Endothelial cell of umbilical vein (primary cell): ENCODE measurements around the gene SERPINE3. TPM values are rescaled to one million over a fixed set of nuclear protein-coding genes. Genes with fewer than 3 reads are reported as not detected.

Source experiments
- BruUV-seq: library from RNA; stranded (reverse); fragments of 400-500 nt; replicated peaks from 2 replicates; lab custom pipeline; 2021; lab: Mats Ljungman, UMichigan
- CTCF ChIA-PET: fragments of 300-600, 350-600 bp; sonication (Branson Sonifier 250); formaldehyde crosslinking; loops from one replicate; lab custom pipeline; 2021; ENCODE audit warnings: antibody characterized with exemption, inconsistent platforms; lab: Charles Lee
- POLR2A ChIA-PET: fragments of 300-600, 350-600 bp; sonication (Branson Sonifier 250); formaldehyde crosslinking; loops from one replicate; lab custom pipeline; 2021; ENCODE audit warnings: antibody characterized with exemption, inconsistent platforms; lab: Charles Lee
- DNase-seq: peaks from one replicate; pipeline ENCODE4 v3.0.0-alpha.2; 2011; ENCODE audit warnings: low read depth, low spot score
- FAIRE-seq: peaks from 2 replicates; lab custom pipeline; 2011; peaks lifted over from hg19 to GRCh38; lab: Jason Lieb, UNC
- H2AFZ ChIP-seq: 2 replicates; pipeline ENCODE4 v1.6.0; 2012; ENCODE audit warnings: low read depth, low read length, control low read depth, inconsistent platforms
- H3K27ac ChIP-seq: 2 replicates; pipeline ENCODE4 v1.5.1; 2011; ENCODE audit warnings: low read depth, mild to moderate bottlenecking, control low read depth, low read length, moderate library complexity; ENCODE audit not compliant: insufficient read depth
- H3K27me3 ChIP-seq, 2 experiments: 2 replicates each; pipeline versions ENCODE4 v1.6.0 to v1.6.1; 2011; ENCODE audit warnings: low read length in 2 of 2, mixed read lengths in 1 of 2; ENCODE audit not compliant: control insufficient read depth in 2 of 2, insufficient read depth in 2 of 2
- H3K36me3 ChIP-seq, 2 experiments: 2 replicates in 1 of 2; 3 replicates in 1 of 2; pipeline ENCODE4 v1.5.1; 2011; ENCODE audit warnings: low read length in 2 of 2, mild to moderate bottlenecking in 1 of 2, moderate library complexity in 1 of 2; ENCODE audit not compliant: control insufficient read depth in 2 of 2, insufficient read depth in 2 of 2; ENCODE audit errors: extremely low read depth in 1 of 2
- H3K4me1 ChIP-seq: 3 replicates; pipeline ENCODE4 v1.5.1; 2011; ENCODE audit warnings: mild to moderate bottlenecking, low read length; ENCODE audit not compliant: control insufficient read depth, insufficient read depth; ENCODE audit errors: extremely low read depth
- H3K4me2 ChIP-seq: 2 replicates; pipeline ENCODE4 v1.6.1; 2011; ENCODE audit warnings: low read length, control low read depth, mixed read lengths; ENCODE audit not compliant: insufficient read depth
- H3K4me3 ChIP-seq, 3 experiments: fragments of 200-600 bp in 1 of 3; sonication (generic), shearing (Covaris generic) in 1 of 3; replicated peaks in 1 of 3; 2 replicates each; pipeline ENCODE4 v1.5.1; 2011 to 2016; ENCODE audit warnings: control low read depth in 3 of 3, low read length in 3 of 3, mild to moderate bottlenecking in 2 of 3, inconsistent platforms in 1 of 3, low read depth in 1 of 3, moderate library complexity in 1 of 3; ENCODE audit not compliant: insufficient read depth in 1 of 3
- H3K79me2 ChIP-seq: 2 replicates; pipeline ENCODE4 v1.6.0; 2012; ENCODE audit warnings: low read length, inconsistent platforms; ENCODE audit not compliant: control insufficient read depth, insufficient read depth
- H3K9ac ChIP-seq: replicated peaks from 2 replicates; pipeline ENCODE3; 2011; ENCODE audit warnings: low read length, control low read depth; ENCODE audit not compliant: insufficient read depth; ENCODE audit errors: extremely low read depth
- H3K9me1 ChIP-seq: replicated peaks from 3 replicates; pipeline ENCODE4 v1.6.0; 2011; ENCODE audit warnings: mild to moderate bottlenecking, low read length; ENCODE audit not compliant: control insufficient read depth, insufficient read depth; ENCODE audit errors: extremely low read depth
- H3K9me3 ChIP-seq: replicated peaks from 2 replicates; pipeline ENCODE4 v1.5.1; 2012; ENCODE audit warnings: low read length, inconsistent platforms; ENCODE audit not compliant: control insufficient read depth, insufficient read depth
- H4K20me1 ChIP-seq: replicated peaks from 2 replicates; pipeline ENCODE3; 2011; ENCODE audit warnings: mild to moderate bottlenecking, low read length; ENCODE audit not compliant: control insufficient read depth, insufficient read depth; ENCODE audit errors: extremely low read depth
- CTCF ChIP-seq, 2 donors: IDR thresholded peaks; 1 replicate in 1 of 2; 2 replicates in 1 of 2; pipeline ENCODE4 v1.5.1; 2011; ENCODE audit warnings: low read length in 2 of 2, mild to moderate bottlenecking in 2 of 2, moderate library complexity in 2 of 2, control low read depth in 1 of 2, inconsistent platforms in 1 of 2, low read depth in 1 of 2; ENCODE audit not compliant: insufficient read depth in 1 of 2; ENCODE audit errors: extremely low read depth in 1 of 2
- EZH2 ChIP-seq: IDR thresholded peaks from 2 replicates; pipeline ENCODE4 v1.6.1; 2012; ENCODE audit warnings: borderline replicate concordance, low read depth, mild to moderate bottlenecking, moderate library complexity, low read length, inconsistent platforms; ENCODE audit not compliant: severe bottlenecking
- FOS ChIP-seq: IDR thresholded peaks from 2 replicates; pipeline ENCODE4 v1.6.1; 2011; ENCODE audit warnings: mild to moderate bottlenecking, low read length, moderate library complexity, borderline replicate concordance; ENCODE audit not compliant: insufficient read depth
- GATA2 ChIP-seq: IDR thresholded peaks from 2 replicates; pipeline ENCODE4 v1.7.0; 2011; ENCODE audit warnings: low read depth, mild to moderate bottlenecking, moderate library complexity, mixed read lengths, low read length; ENCODE audit not compliant: insufficient read length, insufficient read depth
- JUN ChIP-seq: IDR thresholded peaks from 2 replicates; pipeline ENCODE4 v1.6.1; 2011; ENCODE audit warnings: borderline replicate concordance, low read depth; ENCODE audit not compliant: insufficient read length, insufficient read depth
- MAX ChIP-seq: IDR thresholded peaks from 2 replicates; pipeline ENCODE4 v1.6.1; 2011; ENCODE audit not compliant: insufficient read depth, insufficient read length
- MYC ChIP-seq: IDR thresholded peaks from one replicate; pipeline ENCODE4 v1.6.1; 2011; ENCODE audit warnings: mild to moderate bottlenecking, low read depth, low read length
- POLR2A ChIP-seq: IDR thresholded peaks from 2 replicates; pipeline ENCODE4 v1.6.1; 2012; ENCODE audit warnings: low read depth, mild to moderate bottlenecking, control low read depth, low read length
- POLR2AphosphoS5 ChIP-seq: IDR thresholded peaks from 2 replicates; pipeline ENCODE4 v1.6.1; 2012; ENCODE audit warnings: low read depth, mild to moderate bottlenecking, control low read depth, low read length, moderate library complexity; ENCODE audit not compliant: insufficient read depth
- dilution Hi-C: fragments of 300-500 bp; cut with MboI; formaldehyde crosslinking; loops from one replicate; pipeline ENCODE4 v1.15.0; 2019; ENCODE audit warnings: low sequenced_read_pairs; ENCODE audit not compliant: extremely low pct_ligation_motif_present
- intact Hi-C: fragments of 100-400 bp; cut with micrococcal nuclease; formaldehyde crosslinking; loops from one replicate; pipeline ENCODE4 v1.10.0; 2022
- polyA plus RNA-seq, 4 experiments: library from polyadenylated mRNA; depleted of rRNA in 3 of 4; stranded (reverse) in 3 of 4; unstranded in 1 of 4; fragments of >200 nt; gene quantifications; 2 replicates each; pipeline versions ENCODE4 v1.2.1 to v1.2.3, GENCODE V29; 2011 to 2012; ENCODE audit warnings: missing spikeins in 1 of 4
- total RNA-seq: library from RNA; stranded (reverse); gene quantifications from 2 replicates; pipeline ENCODE4 v1.2.3, GENCODE V29; 2021

Gene SERPINE3
- total and polyA plus RNA-seq, 2 donors (not counting 3 experiments of a cell fraction or from before 2014, with no cell fraction given): not detected

- TF ChIP-seq EZH2 (no peak), POLR2AphosphoS5 (no peak), FOS (no peak), MAX (no peak), MYC (no peak), JUN (no peak), GATA2 (no peak), POLR2A (no peak), CTCF (IDR thresholded peaks at IDR 0.05; ENCODE audit: extremely low read depth in 1 of 2, insufficient read depth in 1 of 2, low read depth in 1 of 2, low read length in 2 of 2) (no peak)
- H3K4me1 ChIP-seq: no peaks in the 10 kb centered on the region
- ChIA-PET POLR2A (no interaction called here), CTCF (no interaction called here)
- dilution Hi-C loops: no loop called here
- H3K4me2 ChIP-seq: no peak overlapping the region
- intact Hi-C loops: loop anchor here (10.0 kb wide), 1 partner anchor 146 kb away; the partner anchor contains the start of gene FAM124A
- H3K4me3 ChIP-seq: no peak overlapping the region
- H3K36me3 ChIP-seq: peaks cover 14 to 17% of the 10 kb centered on the region in 2 experiments
- H3K9me3 ChIP-seq: no peaks in the 10 kb centered on the region
- H3K27me3 ChIP-seq: no peaks in the 10 kb centered on the region
- H3K9ac ChIP-seq: no peak overlapping the region
- no peaks in the 10 kb centered on the region for H3K9me1 ChIP-seq
- no peak for FAIRE-seq
- no peak overlapping the region for H3K27ac ChIP-seq
- no peak overlapping the region for H2AFZ ChIP-seq
- BruUV-seq: no TSS peak
- DNase-seq: no peak
- H4K20me1 ChIP-seq: no peaks in the 10 kb centered on the region
- peaks cover 2% of the 10 kb centered on the region for H3K79me2 ChIP-seq
Measured at GRCh38 chr13:51370811-51371210, 31.3 kb downstream of the SERPINE3 start.
